DMS53 (cell line): ENCODE results near the gene KNDC1.
A peak's percentile ranks its signal among the peaks of the same experiment; 100 is the strongest.

Experiments
- DNase-seq: peaks from one replicate; lab custom pipeline; 2025; lab: John Stamatoyannopoulos, UW

The KNDC1 gene

GRCh38 chr10:133275684-133276092 lies 115.7 kb downstream of the KNDC1 start:
- DNase-seq: peak; percentile 29
